HepG2 (cell line): ENCODE measurements around the gene MXRA8. TPM values are rescaled to one million over a fixed set of nuclear protein-coding genes. Genes with fewer than 3 reads are reported as not detected.

ENCODE experiments used
- HOXA9 ChIP-seq: sonication (generic); formaldehyde crosslinking; IDR thresholded peaks from 2 replicates; pipeline ENCODE4 v1.8.1; 2022; ENCODE audit warnings: missing genetic modification reagents, mild to moderate bottlenecking, moderate library complexity, borderline replicate concordance
- KDM3A ChIP-seq: IDR thresholded peaks from 2 replicates; pipeline ENCODE4 v1.6.1; 2018; ENCODE audit warnings: low read depth, missing compliant biosample characterization
- MED8 ChIP-seq: sonication (generic); formaldehyde crosslinking; IDR thresholded peaks from 2 replicates; pipeline ENCODE4 v1.8.1; 2023; ENCODE audit warnings: mild to moderate bottlenecking, missing genetic modification reagents; ENCODE audit not compliant: insufficient replicate concordance
- NAIF1 ChIP-seq: sonication (generic); formaldehyde crosslinking; IDR thresholded peaks from 2 replicates; pipeline ENCODE4 v1.5.0; 2020; ENCODE audit warnings: mild to moderate bottlenecking, missing genetic modification reagents, borderline replicate concordance
- RNF219 ChIP-seq: sonication (generic); formaldehyde crosslinking; IDR thresholded peaks from 2 replicates; pipeline ENCODE4 v1.5.0; 2020; ENCODE audit warnings: mild to moderate bottlenecking, missing genetic modification reagents
- SATB2 ChIP-seq: sonication (generic); formaldehyde crosslinking; IDR thresholded peaks from 2 replicates; pipeline ENCODE4 v1.5.0; 2020; ENCODE audit warnings: missing genetic modification reagents
- ZFAT ChIP-seq: sonication (generic); formaldehyde crosslinking; conservative IDR thresholded peaks from 2 replicates; pipeline ENCODE4 v1.8.1; 2023; ENCODE audit warnings: missing genetic modification reagents, inconsistent platforms
- ZNF614 ChIP-seq: IDR thresholded peaks from 2 replicates; pipeline ENCODE4 v1.6.1; 2018; ENCODE audit warnings: missing biosample characterization, missing genetic modification reagents, inconsistent platforms, borderline replicate concordance
- ZNF678 ChIP-seq: sonication (generic); formaldehyde crosslinking; IDR thresholded peaks from 2 replicates; pipeline ENCODE4 v1.4.0; 2020; ENCODE audit warnings: mild to moderate bottlenecking, missing genetic modification reagents
- ZNF777 ChIP-seq: sonication (generic); formaldehyde crosslinking; IDR thresholded peaks from 2 replicates; pipeline ENCODE4 v1.4.0; 2020; ENCODE audit warnings: missing genetic modification reagents
- ZNF780A ChIP-seq: sonication (generic); formaldehyde crosslinking; IDR thresholded peaks from 2 replicates; pipeline ENCODE4 v1.8.0; 2022; ENCODE audit warnings: mild to moderate bottlenecking, missing genetic modification reagents, moderate library complexity
- polyA plus RNA-seq, 8 experiments: library from polyadenylated mRNA; depleted of rRNA in 3 of 8; stranded (reverse) in 7 of 8; unstranded in 1 of 8; fragments of >200 nt; fragmentation: Illumina TruSeq in 4 of 8; extraction: Trizol in 4 of 8; gene quantifications; 2 replicates each; pipeline versions ENCODE4 v1.2.1 to v1.2.3, GENCODE V29; 2011 to 2016; ENCODE audit warnings: low read depth in 4 of 8, missing spikeins in 1 of 8, mixed read lengths in 1 of 8; ENCODE audit not compliant: insufficient read depth in 1 of 8
- total RNA-seq, 5 experiments: library from RNA; depleted of rRNA; stranded (reverse); fragments of >200 nt; fragmentation: Illumina TruSeq; extraction: Trizol; gene quantifications; 2 replicates each; pipeline ENCODE4 v1.2.3, GENCODE V29; 2016; ENCODE audit warnings: low read depth in 1 of 5
- TF ChIP-seq, protein P1 (sequence below): sonication (generic); formaldehyde crosslinking; IDR thresholded peaks from 2 replicates; pipeline ENCODE4 v1.4.0; 2020; ENCODE audit warnings: missing genetic modification reagents, borderline replicate concordance
- TF ChIP-seq, protein P2 (sequence below): sonication (generic); formaldehyde crosslinking; IDR thresholded peaks from 2 replicates; pipeline ENCODE4 v1.4.0; 2020; ENCODE audit warnings: mild to moderate bottlenecking, missing genetic modification reagents
- TF ChIP-seq, protein P3 (sequence below): sonication (generic); formaldehyde crosslinking; conservative IDR thresholded peaks from 2 replicates; pipeline ENCODE4 v1.4.0; 2020; ENCODE audit warnings: missing genetic modification reagents
- TF ChIP-seq, protein P4 (sequence below): sonication (generic); formaldehyde crosslinking; IDR thresholded peaks from 2 replicates; pipeline ENCODE4 v1.8.0; 2022; ENCODE audit warnings: mild to moderate bottlenecking, missing genetic modification reagents; ENCODE audit not compliant: insufficient replicate concordance
- TF ChIP-seq, protein P5 (sequence below): sonication (generic); formaldehyde crosslinking; IDR thresholded peaks from 2 replicates; pipeline ENCODE4 v1.8.1; 2022; ENCODE audit warnings: low read depth, mild to moderate bottlenecking, missing genetic modification reagents

The MXRA8 gene
- total and polyA plus RNA-seq, 2 of the 13 experiments (the other 11 are each of a cell fraction or from before 2014, with no cell fraction given): 19.8 to 44.8 TPM

GRCh38 chr1:1304331-1305299, 53.7 kb downstream of the MXRA8 start (continued):
- TF ChIP-seq ZNF614 (CRISPR knock-in tag): no peak
- no peak for TF ChIP-seq MED8 (CRISPR knock-in tag)
- TF ChIP-seq SATB2 (CRISPR knock-in tag): no peak
- 0 out of 2 replicates have a peak, but pooled peaks have one; percentile 18 for TF ChIP-seq NAIF1 (CRISPR knock-in tag)
- TF ChIP-seq, protein P1, sequence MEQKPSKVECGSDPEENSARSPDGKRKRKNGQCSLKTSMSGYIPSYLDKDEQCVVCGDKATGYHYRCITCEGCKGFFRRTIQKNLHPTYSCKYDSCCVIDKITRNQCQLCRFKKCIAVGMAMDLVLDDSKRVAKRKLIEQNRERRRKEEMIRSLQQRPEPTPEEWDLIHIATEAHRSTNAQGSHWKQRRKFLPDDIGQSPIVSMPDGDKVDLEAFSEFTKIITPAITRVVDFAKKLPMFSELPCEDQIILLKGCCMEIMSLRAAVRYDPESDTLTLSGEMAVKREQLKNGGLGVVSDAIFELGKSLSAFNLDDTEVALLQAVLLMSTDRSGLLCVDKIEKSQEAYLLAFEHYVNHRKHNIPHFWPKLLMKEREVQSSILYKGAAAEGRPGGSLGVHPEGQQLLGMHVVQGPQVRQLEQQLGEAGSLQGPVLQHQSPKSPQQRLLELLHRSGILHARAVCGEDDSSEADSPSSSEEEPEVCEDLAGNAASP (CRISPR knock-in tag): no peak
- TF ChIP-seq, protein P2, sequence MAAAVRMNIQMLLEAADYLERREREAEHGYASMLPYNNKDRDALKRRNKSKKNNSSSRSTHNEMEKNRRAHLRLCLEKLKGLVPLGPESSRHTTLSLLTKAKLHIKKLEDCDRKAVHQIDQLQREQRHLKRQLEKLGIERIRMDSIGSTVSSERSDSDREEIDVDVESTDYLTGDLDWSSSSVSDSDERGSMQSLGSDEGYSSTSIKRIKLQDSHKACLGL: no peak; the same call in 1 of the 2 replicates
- TF ChIP-seq ZNF777 (CRISPR knock-in tag): no peak
- TF ChIP-seq, protein P3, sequence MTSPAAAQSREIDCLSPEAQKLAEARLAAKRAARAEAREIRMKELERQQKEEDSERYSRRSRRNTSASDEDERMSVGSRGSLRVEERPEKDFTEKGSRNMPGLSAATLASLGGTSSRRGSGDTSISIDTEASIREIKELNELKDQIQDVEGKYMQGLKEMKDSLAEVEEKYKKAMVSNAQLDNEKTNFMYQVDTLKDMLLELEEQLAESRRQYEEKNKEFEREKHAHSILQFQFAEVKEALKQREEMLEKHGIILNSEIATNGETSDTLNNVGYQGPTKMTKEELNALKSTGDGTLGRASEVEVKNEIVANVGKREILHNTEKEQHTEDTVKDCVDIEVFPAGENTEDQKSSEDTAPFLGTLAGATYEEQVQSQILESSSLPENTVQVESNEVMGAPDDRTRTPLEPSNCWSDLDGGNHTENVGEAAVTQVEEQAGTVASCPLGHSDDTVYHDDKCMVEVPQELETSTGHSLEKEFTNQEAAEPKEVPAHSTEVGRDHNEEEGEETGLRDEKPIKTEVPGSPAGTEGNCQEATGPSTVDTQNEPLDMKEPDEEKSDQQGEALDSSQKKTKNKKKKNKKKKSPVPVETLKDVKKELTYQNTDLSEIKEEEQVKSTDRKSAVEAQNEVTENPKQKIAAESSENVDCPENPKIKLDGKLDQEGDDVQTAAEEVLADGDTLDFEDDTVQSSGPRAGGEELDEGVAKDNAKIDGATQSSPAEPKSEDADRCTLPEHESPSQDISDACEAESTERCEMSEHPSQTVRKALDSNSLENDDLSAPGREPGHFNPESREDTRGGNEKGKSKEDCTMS (CRISPR knock-in tag): no peak
- TF ChIP-seq, protein P4, sequence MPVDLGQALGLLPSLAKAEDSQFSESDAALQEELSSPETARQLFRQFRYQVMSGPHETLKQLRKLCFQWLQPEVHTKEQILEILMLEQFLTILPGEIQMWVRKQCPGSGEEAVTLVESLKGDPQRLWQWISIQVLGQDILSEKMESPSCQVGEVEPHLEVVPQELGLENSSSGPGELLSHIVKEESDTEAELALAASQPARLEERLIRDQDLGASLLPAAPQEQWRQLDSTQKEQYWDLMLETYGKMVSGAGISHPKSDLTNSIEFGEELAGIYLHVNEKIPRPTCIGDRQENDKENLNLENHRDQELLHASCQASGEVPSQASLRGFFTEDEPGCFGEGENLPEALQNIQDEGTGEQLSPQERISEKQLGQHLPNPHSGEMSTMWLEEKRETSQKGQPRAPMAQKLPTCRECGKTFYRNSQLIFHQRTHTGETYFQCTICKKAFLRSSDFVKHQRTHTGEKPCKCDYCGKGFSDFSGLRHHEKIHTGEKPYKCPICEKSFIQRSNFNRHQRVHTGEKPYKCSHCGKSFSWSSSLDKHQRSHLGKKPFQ: no peak
- no peak for TF ChIP-seq RNF219 (CRISPR knock-in tag)
- TF ChIP-seq, protein P5, sequence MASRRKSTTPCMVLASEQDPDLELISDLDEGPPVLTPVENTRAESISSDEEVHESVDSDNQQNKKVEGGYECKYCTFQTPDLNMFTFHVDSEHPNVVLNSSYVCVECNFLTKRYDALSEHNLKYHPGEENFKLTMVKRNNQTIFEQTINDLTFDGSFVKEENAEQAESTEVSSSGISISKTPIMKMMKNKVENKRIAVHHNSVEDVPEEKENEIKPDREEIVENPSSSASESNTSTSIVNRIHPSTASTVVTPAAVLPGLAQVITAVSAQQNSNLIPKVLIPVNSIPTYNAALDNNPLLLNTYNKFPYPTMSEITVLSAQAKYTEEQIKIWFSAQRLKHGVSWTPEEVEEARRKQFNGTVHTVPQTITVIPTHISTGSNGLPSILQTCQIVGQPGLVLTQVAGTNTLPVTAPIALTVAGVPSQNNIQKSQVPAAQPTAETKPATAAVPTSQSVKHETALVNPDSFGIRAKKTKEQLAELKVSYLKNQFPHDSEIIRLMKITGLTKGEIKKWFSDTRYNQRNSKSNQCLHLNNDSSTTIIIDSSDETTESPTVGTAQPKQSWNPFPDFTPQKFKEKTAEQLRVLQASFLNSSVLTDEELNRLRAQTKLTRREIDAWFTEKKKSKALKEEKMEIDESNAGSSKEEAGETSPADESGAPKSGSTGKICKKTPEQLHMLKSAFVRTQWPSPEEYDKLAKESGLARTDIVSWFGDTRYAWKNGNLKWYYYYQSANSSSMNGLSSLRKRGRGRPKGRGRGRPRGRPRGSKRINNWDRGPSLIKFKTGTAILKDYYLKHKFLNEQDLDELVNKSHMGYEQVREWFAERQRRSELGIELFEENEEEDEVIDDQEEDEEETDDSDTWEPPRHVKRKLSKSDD (CRISPR knock-in tag): no peak; the same call in 1 of the 2 replicates
- no peak for TF ChIP-seq ZFAT
- TF ChIP-seq HOXA9 (CRISPR knock-in tag): no peak
- TF ChIP-seq ZNF678 (CRISPR knock-in tag): no peak
- TF ChIP-seq ZNF780A (CRISPR knock-in tag): 0 out of 2 replicates have a peak, but pooled peaks have one; percentile 27
- 0 out of 2 replicates have a peak, but pooled peaks have one; percentile 22 for TF ChIP-seq KDM3A (CRISPR knock-in tag)
